Panc1 (cell line): ENCODE measurements around the gene FSTL4. TPM values are rescaled to one million over a fixed set of nuclear protein-coding genes. Genes with fewer than 3 reads are reported as not detected.

Experiments used
- ATAC-seq: fragments of 200-7000 bp; cut with Tn5 transposase; 2 replicates; pipeline ENCODE4 v1.9.1; 2020; ENCODE audit warnings: mild to moderate bottlenecking, moderate library complexity
- BruUV-seq: library from RNA; stranded (reverse); fragments of 400-500 nt; replicated peaks from 2 replicates; lab custom pipeline; 2021; lab: Mats Ljungman, UMichigan
- CTCF ChIA-PET: fragments of 300-600 bp; sonication (Branson Sonifier 250); formaldehyde crosslinking; loops from one replicate; lab custom pipeline; 2022; ENCODE audit warnings: antibody characterized with exemption; lab: Charles Lee
- POLR2A ChIA-PET: fragments of 300-600 bp; sonication (Branson Sonifier 250); formaldehyde crosslinking; loops from one replicate; lab custom pipeline; 2022; ENCODE audit warnings: antibody characterized with exemption; lab: Charles Lee
- DNase-seq: peaks from one replicate; pipeline ENCODE4 v3.0.0-alpha.2; 2010; ENCODE audit warnings: low read depth, low spot score
- H3K27ac ChIP-seq: 2 replicates; pipeline ENCODE4 v1.5.1; 2011; ENCODE audit warnings: mild to moderate bottlenecking, low read length, inconsistent platforms
- H3K27me3 ChIP-seq: fragments of 200-500 bp; sonication (Bioruptor generic); 2 replicates; pipeline ENCODE4 v1.6.0; 2014; ENCODE audit warnings: low read length, inconsistent platforms; ENCODE audit not compliant: control insufficient read depth, insufficient read depth
- H3K36me3 ChIP-seq: fragments of 200-500 bp; sonication (Bioruptor generic); 2 replicates; pipeline ENCODE4 v1.5.1; 2014; ENCODE audit warnings: inconsistent platforms, mild to moderate bottlenecking, low read length, moderate library complexity; ENCODE audit not compliant: control insufficient read depth, insufficient read depth
- H3K4me1 ChIP-seq: 2 replicates; pipeline ENCODE4 v1.5.1; 2011; ENCODE audit warnings: inconsistent platforms, mild to moderate bottlenecking, low read length, moderate library complexity; ENCODE audit not compliant: control insufficient read depth, insufficient read depth
- H3K4me3 ChIP-seq, 2 experiments: 2 replicates each; pipeline ENCODE4 v1.5.1; 2011 to 2012; ENCODE audit warnings: low read depth in 2 of 2, low read length in 2 of 2, mild to moderate bottlenecking in 2 of 2, inconsistent platforms in 1 of 2, moderate library complexity in 1 of 2
- H3K9me3 ChIP-seq: fragments of 200-500 bp; sonication (Bioruptor generic); 2 replicates; pipeline ENCODE4 v1.5.1; 2014; ENCODE audit warnings: low read depth, mild to moderate bottlenecking, inconsistent platforms, low read length, moderate library complexity; ENCODE audit not compliant: control insufficient read depth, insufficient read depth
- POLR2AphosphoS5 ChIP-seq: IDR thresholded peaks from 2 replicates; pipeline ENCODE4 v1.6.1; 2012; ENCODE audit warnings: mild to moderate bottlenecking, low read depth, low read length, moderate library complexity
- SIN3A ChIP-seq: IDR thresholded peaks from 2 replicates; pipeline ENCODE4 v1.6.1; 2012; ENCODE audit warnings: low read depth, mild to moderate bottlenecking, low read length, moderate library complexity, borderline replicate concordance; ENCODE audit not compliant: insufficient read depth
- TCF7L2 ChIP-seq: IDR thresholded peaks from 2 replicates; pipeline ENCODE4 v1.6.1; 2011; ENCODE audit warnings: mild to moderate bottlenecking, low read depth, low read length, inconsistent platforms
- in situ Hi-C: cut with HindIII; loops from 2 replicates; pipeline ENCODE4 v1.10.0; 2016; ENCODE audit warnings: low sequenced_read_pairs, low pct_unique_long_range_greater_than_20kb
- intact Hi-C: fragments of 100-400 bp; cut with micrococcal nuclease; formaldehyde crosslinking; loops from one replicate; pipeline ENCODE4 v1.10.0; 2022; ENCODE audit not compliant: unreplicated experiment
- total RNA-seq: library from RNA; stranded (reverse); gene quantifications from one replicate; pipeline ENCODE4 v1.2.1, GENCODE V29; 2021; ENCODE audit not compliant: unreplicated experiment
- TF ChIP-seq, protein P1 (sequence below), 2 experiments: IDR thresholded peaks; 2 replicates each; pipeline ENCODE4 v1.6.1; 2011 to 2012; ENCODE audit warnings: low read depth in 2 of 2, control low read depth in 1 of 2, low read length in 1 of 2, mild to moderate bottlenecking in 1 of 2, moderate library complexity in 1 of 2; ENCODE audit not compliant: insufficient read depth in 1 of 2
- TF ChIP-seq, protein P2 (sequence below): fragments of 450-650 bp; IDR thresholded peaks from 2 replicates; pipeline ENCODE4 v1.5.1; 2017; ENCODE audit warnings: mild to moderate bottlenecking

FSTL4 gene
- total RNA-seq, 1 experiment from 2014 or later = 0.18 TPM

DNA sequence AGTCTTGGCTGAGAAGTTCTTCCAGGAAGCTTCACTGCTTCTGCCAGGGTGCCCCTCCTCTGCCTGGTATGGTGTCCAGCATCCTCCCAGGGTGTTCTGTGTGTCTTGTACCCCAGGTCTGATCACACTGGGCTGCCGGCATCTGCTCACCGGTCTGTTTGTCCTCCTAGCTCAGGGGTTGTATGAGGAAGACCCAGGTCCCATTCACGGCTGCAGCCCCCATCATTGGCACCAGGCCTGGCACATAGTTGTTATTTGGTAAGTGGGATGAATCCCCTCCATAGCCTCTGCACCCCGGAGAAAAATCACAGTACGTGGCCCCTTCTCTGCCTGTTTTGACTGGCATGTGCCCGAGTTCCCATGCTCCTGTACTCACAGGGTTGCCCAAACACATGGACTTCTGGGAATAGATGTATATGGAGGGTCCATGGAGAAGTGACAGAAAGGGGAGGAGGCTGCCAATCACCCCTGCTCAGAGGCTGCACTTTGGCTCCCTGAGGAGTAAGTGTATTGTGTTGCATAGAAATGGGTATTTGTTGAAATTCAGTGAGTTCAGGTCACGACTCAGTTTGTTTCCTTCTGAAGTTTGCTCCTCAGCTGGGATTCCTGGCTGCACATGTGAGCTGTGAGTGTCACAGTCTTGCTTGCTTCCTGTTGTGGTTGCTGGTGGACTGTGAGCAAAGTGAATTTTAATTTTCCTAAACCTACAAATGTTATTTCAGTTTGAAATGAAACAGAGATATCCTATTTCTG is 464.4 kb downstream of the FSTL4 start:
- Histone ChIP-seq H3K9me3 (no peaks in the 10 kb centered on the region), H3K36me3 (no peaks in the 10 kb centered on the region), H3K27me3 (no peaks in the 10 kb centered on the region), H3K4me1 (no peaks in the 10 kb centered on the region), H3K27ac (no peak overlapping the region), H3K4me3 (no peak overlapping the region)
- POLR2A ChIA-PET = no interaction called here
- TF ChIP-seq POLR2AphosphoS5 (no peak), TCF7L2 (no peak), SIN3A (no peak)
- TF ChIP-seq, protein P1, sequence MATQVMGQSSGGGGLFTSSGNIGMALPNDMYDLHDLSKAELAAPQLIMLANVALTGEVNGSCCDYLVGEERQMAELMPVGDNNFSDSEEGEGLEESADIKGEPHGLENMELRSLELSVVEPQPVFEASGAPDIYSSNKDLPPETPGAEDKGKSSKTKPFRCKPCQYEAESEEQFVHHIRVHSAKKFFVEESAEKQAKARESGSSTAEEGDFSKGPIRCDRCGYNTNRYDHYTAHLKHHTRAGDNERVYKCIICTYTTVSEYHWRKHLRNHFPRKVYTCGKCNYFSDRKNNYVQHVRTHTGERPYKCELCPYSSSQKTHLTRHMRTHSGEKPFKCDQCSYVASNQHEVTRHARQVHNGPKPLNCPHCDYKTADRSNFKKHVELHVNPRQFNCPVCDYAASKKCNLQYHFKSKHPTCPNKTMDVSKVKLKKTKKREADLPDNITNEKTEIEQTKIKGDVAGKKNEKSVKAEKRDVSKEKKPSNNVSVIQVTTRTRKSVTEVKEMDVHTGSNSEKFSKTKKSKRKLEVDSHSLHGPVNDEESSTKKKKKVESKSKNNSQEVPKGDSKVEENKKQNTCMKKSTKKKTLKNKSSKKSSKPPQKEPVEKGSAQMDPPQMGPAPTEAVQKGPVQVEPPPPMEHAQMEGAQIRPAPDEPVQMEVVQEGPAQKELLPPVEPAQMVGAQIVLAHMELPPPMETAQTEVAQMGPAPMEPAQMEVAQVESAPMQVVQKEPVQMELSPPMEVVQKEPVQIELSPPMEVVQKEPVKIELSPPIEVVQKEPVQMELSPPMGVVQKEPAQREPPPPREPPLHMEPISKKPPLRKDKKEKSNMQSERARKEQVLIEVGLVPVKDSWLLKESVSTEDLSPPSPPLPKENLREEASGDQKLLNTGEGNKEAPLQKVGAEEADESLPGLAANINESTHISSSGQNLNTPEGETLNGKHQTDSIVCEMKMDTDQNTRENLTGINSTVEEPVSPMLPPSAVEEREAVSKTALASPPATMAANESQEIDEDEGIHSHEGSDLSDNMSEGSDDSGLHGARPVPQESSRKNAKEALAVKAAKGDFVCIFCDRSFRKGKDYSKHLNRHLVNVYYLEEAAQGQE (IDR thresholded peaks at IDR 0.05; ENCODE audit: insufficient read depth in 1 of 2, low read depth in 2 of 2, low read length in 1 of 2) = no peak
- TF ChIP-seq, protein P2, sequence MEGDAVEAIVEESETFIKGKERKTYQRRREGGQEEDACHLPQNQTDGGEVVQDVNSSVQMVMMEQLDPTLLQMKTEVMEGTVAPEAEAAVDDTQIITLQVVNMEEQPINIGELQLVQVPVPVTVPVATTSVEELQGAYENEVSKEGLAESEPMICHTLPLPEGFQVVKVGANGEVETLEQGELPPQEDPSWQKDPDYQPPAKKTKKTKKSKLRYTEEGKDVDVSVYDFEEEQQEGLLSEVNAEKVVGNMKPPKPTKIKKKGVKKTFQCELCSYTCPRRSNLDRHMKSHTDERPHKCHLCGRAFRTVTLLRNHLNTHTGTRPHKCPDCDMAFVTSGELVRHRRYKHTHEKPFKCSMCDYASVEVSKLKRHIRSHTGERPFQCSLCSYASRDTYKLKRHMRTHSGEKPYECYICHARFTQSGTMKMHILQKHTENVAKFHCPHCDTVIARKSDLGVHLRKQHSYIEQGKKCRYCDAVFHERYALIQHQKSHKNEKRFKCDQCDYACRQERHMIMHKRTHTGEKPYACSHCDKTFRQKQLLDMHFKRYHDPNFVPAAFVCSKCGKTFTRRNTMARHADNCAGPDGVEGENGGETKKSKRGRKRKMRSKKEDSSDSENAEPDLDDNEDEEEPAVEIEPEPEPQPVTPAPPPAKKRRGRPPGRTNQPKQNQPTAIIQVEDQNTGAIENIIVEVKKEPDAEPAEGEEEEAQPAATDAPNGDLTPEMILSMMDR = no peak
- CTCF ChIA-PET = no interaction called here
- no TSS peak for BruUV-seq
- intact Hi-C loops = no loop called here
- DNase-seq (no peak), ATAC-seq (no peak)
- in situ Hi-C loops = no loop called here

DNA sequence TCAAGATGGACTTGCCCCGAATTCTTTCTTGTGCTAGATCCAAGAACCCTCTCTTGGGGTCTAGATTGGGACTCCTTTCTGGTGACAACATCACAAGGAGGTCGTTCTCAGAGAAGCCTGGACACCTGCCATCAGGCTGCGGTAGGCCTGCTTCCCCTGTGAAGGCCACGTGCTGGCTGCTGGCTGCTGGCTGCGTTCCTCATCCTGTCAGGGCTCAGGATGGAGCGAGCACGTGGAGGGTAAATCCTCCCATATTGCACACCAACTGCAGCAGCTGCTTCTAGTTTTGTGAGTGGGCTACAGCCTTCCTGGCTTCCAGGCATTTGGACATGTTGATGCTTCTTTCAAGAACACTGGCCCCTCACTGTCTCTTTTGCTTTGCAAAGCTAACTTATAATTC is 464.9 kb downstream of the FSTL4 start:
- TF ChIP-seq, protein P2 = no peak
- TF ChIP-seq, protein P1 (IDR thresholded peaks at IDR 0.05; ENCODE audit: insufficient read depth in 1 of 2, low read depth in 2 of 2, low read length in 1 of 2) = no peak
- TF ChIP-seq SIN3A (no peak), TCF7L2 (no peak), POLR2AphosphoS5 (no peak)
- ATAC-seq (no peak), DNase-seq (no peak)
- Histone ChIP-seq H3K4me3 (no peak overlapping the region), H3K27me3 (no peaks in the 10 kb centered on the region), H3K9me3 (no peaks in the 10 kb centered on the region), H3K4me1 (no peaks in the 10 kb centered on the region), H3K27ac (no peak overlapping the region), H3K36me3 (no peaks in the 10 kb centered on the region)
- CTCF ChIA-PET = no interaction called here
- intact Hi-C loops = no loop called here
- in situ Hi-C loops = no loop called here
- POLR2A ChIA-PET = no interaction called here
- BruUV-seq = no TSS peak
